GM12878 (cell line): ENCODE measurements around the gene HSP90AA1. TPM values are rescaled to one million over a fixed set of nuclear protein-coding genes. Genes with fewer than 3 reads are reported as not detected.

ENCODE experiments used
- ATAC-seq: fragments of 200-7000 bp; cut with Tn5 transposase; 3 replicates; pipeline ENCODE4 v1.9.1; 2020; ENCODE audit warnings: mild to moderate bottlenecking, moderate library complexity
- BruUV-seq: library from RNA; stranded (reverse); fragments of 400-500 nt; replicated peaks from 2 replicates; lab custom pipeline; 2021; lab: Mats Ljungman, UMichigan
- CTCF ChIA-PET: fragments of 300-600 bp; sonication (Branson Sonifier 250); formaldehyde crosslinking; extraction: SDS; loops from one replicate; lab custom pipeline; 2021; ENCODE audit warnings: inconsistent platforms; lab: Yijun Ruan, JAX
- POLR2A ChIA-PET: fragments of 350-600 bp; formaldehyde crosslinking; extraction: SDS; loops from one replicate; lab custom pipeline; 2021; ENCODE audit warnings: inconsistent platforms; lab: Charles Lee
- RAD21 ChIA-PET: fragments of 300-600 bp; sonication (Branson Sonifier 250); formaldehyde crosslinking; loops from one replicate; lab custom pipeline; 2023; ENCODE audit warnings: antibody characterized with exemption; ENCODE audit not compliant: unreplicated experiment; lab: Charles Lee
- SMC1A ChIA-PET: fragments of 300-600 bp; sonication (Branson Sonifier 250); formaldehyde crosslinking; loops from one replicate; lab custom pipeline; 2023; ENCODE audit not compliant: unreplicated experiment, uncharacterized antibody; lab: Charles Lee
- DNase-seq: peaks from one replicate; pipeline ENCODE4 v3.0.0-alpha.2; 2011; ENCODE audit warnings: low read depth, low spot score
- FAIRE-seq: peaks from 3 replicates; lab custom pipeline; 2011; peaks lifted over from hg19 to GRCh38; lab: Jason Lieb, UNC
- H2AFZ ChIP-seq: 2 replicates; pipeline ENCODE4 v1.6.0; 2011; ENCODE audit warnings: low read depth, low read length, control low read depth; ENCODE audit not compliant: control insufficient read depth
- H3K27ac ChIP-seq: 2 replicates; pipeline ENCODE4 v1.5.1; 2011; ENCODE audit warnings: control low read depth; ENCODE audit not compliant: control insufficient read depth, insufficient read depth
- H3K27me3 ChIP-seq, 2 experiments: replicated peaks in 1 of 2; 2 replicates each; pipeline versions ENCODE4 v1.6.0 to v1.6.1; 2011; ENCODE audit warnings: low read length in 1 of 2; ENCODE audit not compliant: control insufficient read depth in 2 of 2, insufficient read depth in 2 of 2
- H3K36me3 ChIP-seq, 2 experiments: 2 replicates each; pipeline ENCODE4 v1.5.1; 2011; ENCODE audit warnings: low read length in 1 of 2; ENCODE audit not compliant: control insufficient read depth in 2 of 2, insufficient read depth in 2 of 2
- H3K4me1 ChIP-seq: 2 replicates; pipeline ENCODE4 v1.6.1; 2011; ENCODE audit warnings: mild to moderate bottlenecking, low read length, moderate library complexity, mixed read lengths; ENCODE audit not compliant: control insufficient read depth, insufficient read depth
- H3K4me2 ChIP-seq: 2 replicates; pipeline ENCODE4 v1.6.0; 2011; ENCODE audit warnings: control low read depth; ENCODE audit not compliant: control insufficient read depth, insufficient read depth
- H3K4me3 ChIP-seq: fragments of 200-600 bp; sonication (generic); 2 replicates; pipeline ENCODE4 v1.5.1; 2016
- H3K79me2 ChIP-seq: 2 replicates; pipeline ENCODE4 v1.6.0; 2011; ENCODE audit warnings: low read length; ENCODE audit not compliant: control insufficient read depth, insufficient read depth
- H3K9ac ChIP-seq: 2 replicates; pipeline ENCODE4 v1.8.0; 2011; ENCODE audit warnings: low read length, control low read depth, mixed read lengths; ENCODE audit not compliant: control insufficient read depth, insufficient read depth
- H3K9me3 ChIP-seq: replicated peaks from 3 replicates; pipeline ENCODE4 v1.5.1; 2011; ENCODE audit warnings: mild to moderate bottlenecking, low read length; ENCODE audit not compliant: control insufficient read depth, insufficient read depth
- H4K20me1 ChIP-seq: 2 replicates; pipeline ENCODE4 v1.6.0; 2011; ENCODE audit not compliant: control insufficient read depth, insufficient read depth
- BMI1 ChIP-seq: fragments of 450-650 bp; IDR thresholded peaks from 2 replicates; pipeline ENCODE4 v1.6.1; 2016; ENCODE audit warnings: mild to moderate bottlenecking, moderate library complexity, borderline replicate concordance
- BRCA1 ChIP-seq: IDR thresholded peaks from 2 replicates; pipeline ENCODE4 v1.6.1; 2011; ENCODE audit warnings: low read depth, low read length, improper control_type of control experiment
- CEBPZ ChIP-seq: fragments of 150-350 bp; IDR thresholded peaks from 2 replicates; pipeline ENCODE4 v1.6.1; 2016; ENCODE audit warnings: low read depth, low read length
- IKZF2 ChIP-seq, 2 experiments: fragments of 450-650 bp; IDR thresholded peaks; 2 replicates each; pipeline ENCODE4 v1.6.1; 2017; ENCODE audit warnings: mild to moderate bottlenecking in 2 of 2, moderate library complexity in 2 of 2
- MTA3 ChIP-seq: IDR thresholded peaks from 2 replicates; pipeline ENCODE4 v1.6.1; 2012; ENCODE audit warnings: low read length, inconsistent platforms, borderline replicate concordance
- NR2C2 ChIP-seq: IDR thresholded peaks from 2 replicates; pipeline ENCODE4 v1.6.1; 2011; ENCODE audit warnings: borderline replicate concordance, low read depth; ENCODE audit not compliant: control insufficient read depth, insufficient read length
- NR2F1 ChIP-seq: fragments of 450-650 bp; conservative IDR thresholded peaks from 2 replicates; pipeline ENCODE4 v1.6.1; 2017; ENCODE audit warnings: mild to moderate bottlenecking
- SMAD5 ChIP-seq: IDR thresholded peaks from 2 replicates; pipeline ENCODE4 v1.6.1; 2016; ENCODE audit warnings: antibody characterized with exemption, low read depth
- SPI1 ChIP-seq: IDR thresholded peaks from 2 replicates; pipeline ENCODE4 v1.6.1; 2011; ENCODE audit warnings: low read depth, mild to moderate bottlenecking, low read length, moderate library complexity, borderline replicate concordance; ENCODE audit not compliant: insufficient read depth
- TARDBP ChIP-seq: IDR thresholded peaks from 2 replicates; pipeline ENCODE4 v1.6.1; 2016; ENCODE audit warnings: borderline replicate concordance
- ZBTB4 ChIP-seq: fragments of 450-650 bp; formaldehyde crosslinking; IDR thresholded peaks from 2 replicates; pipeline ENCODE4 v1.4.0; 2022; ENCODE audit warnings: mild to moderate bottlenecking, moderate library complexity
- WGBS: methylation state at CpG from one replicate; pipeline ENCODE4 v1.1.6; 2016; ENCODE audit warnings: low lambda C conversion rate; ENCODE audit not compliant: insufficient replicate concordance, insufficient coverage; ENCODE audit errors: missing lambda C conversion rate; 5-methylcytosine and 5-hydroxymethylcytosine counted together
- in situ Hi-C: fragments of 300-500 bp; cut with MboI; formaldehyde crosslinking; loops from 9 replicates; pipeline ENCODE4 v1.14.3; 2018; ENCODE audit warnings: mixed read lengths
- intact Hi-C: fragments of 100-400 bp; cut with micrococcal nuclease; formaldehyde crosslinking; loops from one replicate; pipeline ENCODE4 v1.14.2; 2022; ENCODE audit not compliant: unreplicated experiment
- polyA plus RNA-seq, 11 experiments: library from polyadenylated mRNA; depleted of rRNA in 4 of 11; unstranded in 6 of 11; stranded (reverse) in 5 of 11; fragments of >200 nt; fragmentation: Nextera tagmentation in 4 of 11; fragmentation: Illumina TruSeq in 1 of 11; extraction: Ambion mirVana in 4 of 11; extraction: Trizol in 1 of 11; gene quantifications; 1 replicate in 1 of 11; 2 replicates in 10 of 11; pipeline versions ENCODE4 v1.2.1 to v1.2.3, GENCODE V29; 2011 to 2016; ENCODE audit warnings: inconsistent platforms in 2 of 11, missing spikeins in 2 of 11, low read depth in 1 of 11
- total RNA-seq, 4 experiments: library from RNA; depleted of rRNA in 3 of 4; stranded (reverse); fragments of >200 nt in 3 of 4; fragmentation: Illumina TruSeq in 1 of 4; extraction: Trizol in 1 of 4; gene quantifications; 2 replicates each; pipeline versions ENCODE4 v1.2.1 to v1.2.3, GENCODE V29; 2013 to 2021
- TF ChIP-seq, protein P1 (sequence below): IDR thresholded peaks from 2 replicates; pipeline ENCODE4 v1.6.1; 2011; ENCODE audit warnings: borderline replicate concordance, low read depth, mild to moderate bottlenecking, moderate library complexity, low read length; ENCODE audit not compliant: insufficient read depth, poor library complexity, severe bottlenecking
- TF ChIP-seq, protein P2 (sequence below): fragments of 150-350 bp; IDR thresholded peaks from 2 replicates; pipeline ENCODE4 v1.6.1; 2014; ENCODE audit warnings: mild to moderate bottlenecking, low read depth, low read length

The HSP90AA1 gene
- total and polyA plus RNA-seq, 10 of the 15 experiments (the other 5 are each of a cell fraction or from before 2014, with no cell fraction given): 262 to 1,315 (median 635) TPM

- H3K4me2 ChIP-seq: no peak overlapping the region
- no peak overlapping the region for H3K27ac ChIP-seq
- H2AFZ ChIP-seq: no peak overlapping the region
- no peaks in the 10 kb centered on the region for H3K4me1 ChIP-seq
- no TSS peak for BruUV-seq
- peaks cover 10 to 44% of the 10 kb centered on the region in 2 experiments; a peak in 3 of 4 replicates for H3K36me3 ChIP-seq
- no peaks in the 10 kb centered on the region for H3K79me2 ChIP-seq
- no peak for FAIRE-seq
- H3K4me3 ChIP-seq: no peak overlapping the region
- in situ Hi-C loops (no loop called here), intact Hi-C loops (no loop called here)
- no peak overlapping the region for H3K9ac ChIP-seq
- H3K27me3 ChIP-seq: no peaks in the 10 kb centered on the region
- ChIA-PET POLR2A (interaction anchor here (0.7 kb wide), 1 partner anchor 31 kb away, joined by 4 read pairs; no protein-coding TSS in a partner anchor), SMC1A (interaction anchor here (0.7 kb wide), 1 partner anchor 48 kb away, joined by 3 read pairs; no protein-coding TSS in a partner anchor), RAD21 (interaction anchor here (1.8 kb wide), 1 partner anchor 48 kb away, joined by 4 read pairs; no protein-coding TSS in a partner anchor), CTCF (interaction anchor here (1.8 kb wide), 1 partner anchor 270 kb away, joined by 5 read pairs; no protein-coding TSS in a partner anchor)
- ATAC-seq: no peak
- no peak for DNase-seq
- H4K20me1 ChIP-seq: no peaks in the 10 kb centered on the region
- 93% methylated on average over 33 of the region's 33 CpGs for WGBS
- H3K9me3 ChIP-seq: no peaks in the 10 kb centered on the region
- no peak for TF ChIP-seq SPI1
- no peak for TF ChIP-seq NR2C2
- TF ChIP-seq SMAD5: no peak
- no peak for TF ChIP-seq BMI1
- no peak for TF ChIP-seq BRCA1
- no peak for TF ChIP-seq MTA3
- no peak for TF ChIP-seq IKZF2 (IDR thresholded peaks at IDR 0.05)
- TF ChIP-seq, protein P1, sequence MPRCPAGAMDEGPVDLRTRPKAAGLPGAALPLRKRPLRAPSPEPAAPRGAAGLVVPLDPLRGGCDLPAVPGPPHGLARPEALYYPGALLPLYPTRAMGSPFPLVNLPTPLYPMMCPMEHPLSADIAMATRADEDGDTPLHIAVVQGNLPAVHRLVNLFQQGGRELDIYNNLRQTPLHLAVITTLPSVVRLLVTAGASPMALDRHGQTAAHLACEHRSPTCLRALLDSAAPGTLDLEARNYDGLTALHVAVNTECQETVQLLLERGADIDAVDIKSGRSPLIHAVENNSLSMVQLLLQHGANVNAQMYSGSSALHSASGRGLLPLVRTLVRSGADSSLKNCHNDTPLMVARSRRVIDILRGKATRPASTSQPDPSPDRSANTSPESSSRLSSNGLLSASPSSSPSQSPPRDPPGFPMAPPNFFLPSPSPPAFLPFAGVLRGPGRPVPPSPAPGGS: no peak
- TF ChIP-seq, protein P2, sequence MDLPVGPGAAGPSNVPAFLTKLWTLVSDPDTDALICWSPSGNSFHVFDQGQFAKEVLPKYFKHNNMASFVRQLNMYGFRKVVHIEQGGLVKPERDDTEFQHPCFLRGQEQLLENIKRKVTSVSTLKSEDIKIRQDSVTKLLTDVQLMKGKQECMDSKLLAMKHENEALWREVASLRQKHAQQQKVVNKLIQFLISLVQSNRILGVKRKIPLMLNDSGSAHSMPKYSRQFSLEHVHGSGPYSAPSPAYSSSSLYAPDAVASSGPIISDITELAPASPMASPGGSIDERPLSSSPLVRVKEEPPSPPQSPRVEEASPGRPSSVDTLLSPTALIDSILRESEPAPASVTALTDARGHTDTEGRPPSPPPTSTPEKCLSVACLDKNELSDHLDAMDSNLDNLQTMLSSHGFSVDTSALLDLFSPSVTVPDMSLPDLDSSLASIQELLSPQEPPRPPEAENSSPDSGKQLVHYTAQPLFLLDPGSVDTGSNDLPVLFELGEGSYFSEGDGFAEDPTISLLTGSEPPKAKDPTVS: no peak
- no peak for TF ChIP-seq CEBPZ
- no peak for TF ChIP-seq NR2F1
- TF ChIP-seq ZBTB4 (CRISPR knock-in tag): no peak
- no peak for TF ChIP-seq TARDBP
These were observed 38.9 kb downstream of the HSP90AA1 start for GRCh38 chr14:102047808-102048540.
